GM21529 (cell line): ENCODE data around the gene CLN5.
"Not testable (repeated sequence)": the region's sequence is repeated elsewhere in the genome, so short reads cannot be mapped to it uniquely, and the experiment has no call there.

ENCODE experiments used
- ATAC-seq: cut with Tn5 transposase; IDR thresholded peaks from one replicate; pipeline ENCODE4 v1.9.1; 2021; ENCODE audit not compliant: unreplicated experiment

CLN5 gene

GRCh38 chr13:76991796-76992547, at the start of gene CLN5:
TSS of gene CLN5 (plus strand) at chr13:76992081. CDS start at chr13:76992099, 18 bp downstream.
- peak; percentile 93 for ATAC-seq

DNA sequence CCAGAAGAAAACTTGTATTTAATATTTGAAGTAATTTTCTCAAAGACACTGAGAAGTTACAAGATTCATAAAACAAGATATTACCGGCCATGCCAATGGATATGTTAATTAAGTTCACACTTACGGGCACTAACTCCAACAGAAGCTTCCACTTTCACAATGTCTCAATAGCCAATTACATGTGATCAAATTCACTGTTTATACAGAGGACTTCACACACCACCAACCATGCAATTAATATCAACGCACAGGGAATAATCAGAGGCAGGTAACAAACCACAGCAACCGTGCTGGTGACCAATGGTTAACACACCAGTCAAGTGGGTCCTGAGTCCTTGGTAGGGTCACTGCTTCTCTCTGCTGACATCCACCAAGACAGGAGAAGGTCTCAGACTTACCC, 49.5 kb upstream of the CLN5 start:
- ATAC-seq: no peak

DNA sequence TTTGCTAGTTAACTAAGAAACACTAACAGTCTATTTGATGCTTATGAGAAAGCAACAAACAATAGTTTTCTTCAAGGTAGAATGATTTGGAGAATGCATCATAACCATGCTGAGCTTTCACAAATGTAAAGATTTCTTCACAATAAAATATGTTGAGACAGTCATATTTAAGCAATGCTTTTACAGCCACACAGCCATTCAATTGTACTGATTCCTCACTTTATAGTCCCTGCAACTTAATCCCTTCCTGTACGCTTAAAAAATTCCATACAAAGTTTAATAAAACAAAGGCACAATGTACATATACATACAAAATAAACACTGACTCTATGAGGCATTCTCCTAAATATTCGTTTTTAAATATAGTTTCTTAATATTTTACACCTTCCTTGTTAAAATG, 48.2 kb upstream of the CLN5 start:
- no peak for ATAC-seq

- ATAC-seq: no peak
Observed at GRCh38 chr13:76944456-76944855, 47.4 kb upstream of the CLN5 start.

- ATAC-seq: no peak
Observed at GRCh38 chr13:76948149-76948548, 43.7 kb upstream of the CLN5 start, which contains the start of gene ACOD1. TSS of gene ACOD1 (plus strand) at chr13:76948511. CDS start at chr13:76948559, 48 bp downstream.

DNA sequence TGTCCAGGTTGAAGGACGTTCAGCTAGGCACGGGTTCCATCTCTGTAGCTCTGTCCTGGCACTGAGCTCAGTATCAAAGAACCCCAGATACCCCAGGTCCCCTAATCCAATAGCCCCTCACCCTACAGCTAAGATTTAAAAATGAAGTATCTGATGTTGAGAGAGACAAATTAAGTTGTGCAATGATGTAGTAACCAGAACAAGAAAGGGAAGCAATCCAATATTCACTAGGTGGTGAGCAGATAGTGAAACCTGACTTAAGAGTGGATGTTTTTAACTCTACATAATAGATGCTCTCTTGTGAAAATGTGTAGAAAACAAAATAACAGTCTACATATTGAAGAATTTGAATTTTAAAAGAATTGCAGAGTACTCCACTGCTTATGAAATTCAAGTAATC, 41.8 kb upstream of the CLN5 start:
- no peak for ATAC-seq

DNA sequence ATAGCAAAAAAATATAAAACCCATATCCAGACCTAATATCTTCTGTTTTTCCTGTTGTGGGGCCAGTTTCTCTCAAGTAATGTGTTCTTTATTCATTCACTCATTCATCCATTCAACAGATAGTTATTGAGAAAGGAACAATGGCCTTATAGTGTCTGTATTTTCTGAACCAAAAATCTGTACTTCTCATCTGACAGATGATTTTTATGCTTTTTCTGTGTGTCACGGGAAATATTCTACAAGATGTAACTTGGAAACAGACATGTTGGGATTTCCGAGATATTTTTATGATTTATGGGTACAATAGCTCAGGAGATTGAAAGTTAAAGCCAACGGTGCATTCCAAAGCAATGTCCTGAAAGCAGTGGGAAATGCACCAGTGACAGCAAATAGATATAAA, 37.9 kb upstream of the CLN5 start:
- no peak for ATAC-seq

GRCh38 chr13:76954538-76954937, 37.3 kb upstream of the CLN5 start:
- no peak for ATAC-seq

GRCh38 chr13:76955193-76955592, 36.7 kb upstream of the CLN5 start:
- no peak for ATAC-seq

DNA sequence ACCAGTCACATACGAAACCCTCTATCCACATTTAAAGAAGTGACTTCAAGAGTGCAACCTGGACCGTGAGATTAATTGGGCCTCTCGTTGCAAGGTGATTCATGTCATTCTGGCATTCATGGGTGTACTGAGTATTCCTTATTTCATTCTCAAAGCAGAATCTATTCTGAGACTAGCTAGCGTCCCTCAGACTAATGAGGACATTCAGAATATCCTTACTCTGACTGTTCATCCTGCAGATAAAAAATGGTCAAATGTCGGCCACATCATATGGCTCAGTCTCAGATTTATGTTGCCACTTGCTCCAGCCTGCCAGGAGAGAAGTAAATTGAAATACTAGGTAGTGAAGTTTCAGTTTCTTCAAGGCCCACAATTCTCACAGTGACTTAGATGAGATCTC, 36.2 kb upstream of the CLN5 start:
- no peak for ATAC-seq

- ATAC-seq: no peak
Observed at GRCh38 chr13:76958841-76959432, 32.9 kb upstream of the CLN5 start.

DNA sequence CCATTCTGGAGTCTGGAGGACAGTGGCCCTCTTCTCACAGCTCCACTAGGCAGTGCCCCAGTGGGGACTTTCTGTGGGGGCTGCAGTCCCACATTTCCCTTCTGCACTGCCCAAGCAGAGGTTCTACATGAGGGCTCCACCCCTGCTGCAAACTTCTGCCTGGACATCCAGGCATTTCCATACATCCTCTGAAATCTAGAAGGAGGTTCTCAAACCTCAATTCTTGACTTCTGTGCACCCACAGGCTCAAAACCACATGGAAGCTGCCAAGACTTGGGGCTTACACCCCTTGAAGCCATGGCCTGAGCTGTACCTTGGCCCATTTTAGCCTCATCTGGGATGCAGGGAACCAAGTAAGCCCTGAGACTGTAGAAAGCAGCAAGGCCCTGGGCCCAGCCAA, 32.1 kb upstream of the CLN5 start:
- ATAC-seq: not testable (repeated sequence)

GRCh38 chr13:76965759-76966421, 26.0 kb upstream of the CLN5 start:
- ATAC-seq: no peak

DNA sequence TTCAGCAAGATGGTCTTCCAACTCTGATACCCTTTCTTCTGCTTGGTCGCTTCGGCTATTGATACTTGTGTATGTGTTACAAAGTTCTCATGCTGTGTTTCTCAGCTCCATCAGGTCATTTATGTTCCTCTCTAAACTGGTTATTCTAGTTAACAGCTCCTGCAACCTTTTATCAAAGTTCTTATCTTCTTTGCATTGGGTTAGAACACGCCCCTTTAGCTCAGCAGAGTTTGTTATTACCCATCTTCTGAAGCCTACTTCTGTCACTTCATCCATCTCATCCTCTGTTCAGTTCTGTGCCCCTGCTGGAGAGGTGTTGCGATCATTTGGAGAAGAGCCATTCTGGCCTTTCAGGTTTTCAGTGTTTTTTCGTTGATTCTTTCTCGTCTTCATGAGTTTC, 24.9 kb upstream of the CLN5 start:
- no peak for ATAC-seq

- ATAC-seq: no peak
Observed at GRCh38 chr13:76968041-76968440, 23.8 kb upstream of the CLN5 start.

- no peak for ATAC-seq
Observed at GRCh38 chr13:76969488-76970365, 22.2 kb upstream of the CLN5 start.

- peak; percentile 81 for ATAC-seq
Observed at GRCh38 chr13:76971215-76971614, 20.7 kb upstream of the CLN5 start.

GRCh38 chr13:76971851-76972829, 19.7 kb upstream of the CLN5 start:
- no peak for ATAC-seq

DNA sequence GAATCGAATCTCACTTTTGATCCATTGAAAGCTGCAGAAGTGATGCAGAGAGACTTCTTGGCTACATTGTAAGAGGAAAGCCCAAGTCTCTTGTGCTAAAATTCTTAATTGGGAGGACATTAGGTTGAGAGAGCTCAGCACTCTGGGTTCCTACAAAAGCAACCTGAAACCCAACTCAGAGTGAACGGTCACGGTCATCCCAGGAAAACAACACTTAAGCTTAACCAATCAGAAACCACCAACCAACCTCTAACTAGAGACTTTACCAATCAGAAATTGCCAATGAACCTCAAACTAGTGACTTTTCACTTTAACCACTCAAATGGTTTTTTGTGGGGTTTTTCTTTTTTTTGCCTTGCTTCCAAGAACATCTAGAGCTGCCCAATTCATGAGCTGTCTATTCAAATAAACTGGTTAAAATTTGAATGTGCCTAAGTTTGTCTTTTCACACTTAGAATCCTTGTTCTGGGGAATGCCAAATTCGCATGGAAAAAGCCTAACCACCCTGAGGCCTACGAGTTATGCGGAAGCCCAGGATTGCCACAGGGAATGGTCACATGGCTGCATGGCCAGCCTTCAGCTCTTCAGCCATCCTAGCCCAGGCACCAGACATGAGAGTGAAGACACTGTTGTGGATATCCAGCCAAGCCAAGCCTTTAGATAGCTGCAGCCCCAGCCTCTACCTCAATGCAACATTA, 17.8 kb upstream of the CLN5 start:
- no peak for ATAC-seq
